SK-N-SH treated with all-trans-retinoic acid at 6 μM for 48 hours (cell line): ENCODE results near the gene ZW10.

Experiments used
- ARNTL ChIP-seq: fragments of 450-650 bp; formaldehyde crosslinking; IDR thresholded peaks from 2 replicates; pipeline ENCODE4 v1.5.0; 2020; ENCODE audit warnings: low read depth, mild to moderate bottlenecking, moderate library complexity, borderline replicate concordance
- BACH2 ChIP-seq: fragments of 250-450 bp; sonication (Bioruptor Pico); IDR thresholded peaks from 2 replicates; pipeline ENCODE4 v1.9.0; 2021; ENCODE audit warnings: mild to moderate bottlenecking, borderline replicate concordance
- GLIS3 ChIP-seq: fragments of 250-450 bp; sonication (Bioruptor Pico); IDR thresholded peaks from 2 replicates; pipeline ENCODE4 v1.5.0; 2020; ENCODE audit warnings: mild to moderate bottlenecking, moderate library complexity
- SNAI2 ChIP-seq: fragments of 250-450 bp; sonication (Bioruptor Pico); IDR thresholded peaks from 2 replicates; pipeline ENCODE4 v1.5.0; 2020; ENCODE audit warnings: mild to moderate bottlenecking, moderate library complexity
- TOX ChIP-seq: fragments of 250-450 bp; sonication (Bioruptor Pico); IDR thresholded peaks from 2 replicates; pipeline ENCODE4 v1.8.0; 2021; ENCODE audit warnings: mild to moderate bottlenecking, moderate library complexity, borderline replicate concordance
- ZC3H10 ChIP-seq: fragments of 250-450 bp; sonication (Bioruptor Pico); IDR thresholded peaks from 2 replicates; pipeline ENCODE4 v1.5.1; 2021; ENCODE audit warnings: mild to moderate bottlenecking, moderate library complexity
- ZFP3 ChIP-seq: fragments of 250-450 bp; sonication (Bioruptor Pico); IDR thresholded peaks from 2 replicates; pipeline ENCODE4 v1.5.0; 2020; ENCODE audit warnings: mild to moderate bottlenecking, moderate library complexity
- ZFP30 ChIP-seq: fragments of 450-650 bp; formaldehyde crosslinking; IDR thresholded peaks from 2 replicates; pipeline ENCODE4 v1.5.0; 2022; ENCODE audit warnings: mild to moderate bottlenecking, moderate library complexity
- ZNF70 ChIP-seq: fragments of 450-650 bp; formaldehyde crosslinking; IDR thresholded peaks from 2 replicates; pipeline ENCODE4 v1.5.0; 2020; ENCODE audit warnings: mild to moderate bottlenecking, moderate library complexity
- ZNF8 ChIP-seq: fragments of 450-650 bp; formaldehyde crosslinking; IDR thresholded peaks from 2 replicates; pipeline ENCODE4 v1.5.0; 2020; ENCODE audit warnings: mild to moderate bottlenecking, moderate library complexity
- TF ChIP-seq, protein P1 (sequence below): fragments of 250-450 bp; sonication (Bioruptor Pico); IDR thresholded peaks from 2 replicates; pipeline ENCODE4 v1.5.1; 2020; ENCODE audit warnings: low read depth, mild to moderate bottlenecking, moderate library complexity
- TF ChIP-seq, protein P2 (sequence below): fragments of 250-450 bp; sonication (Bioruptor Pico); IDR thresholded peaks from 2 replicates; pipeline ENCODE4 v1.5.1; 2021; ENCODE audit warnings: mild to moderate bottlenecking, moderate library complexity
- TF ChIP-seq, protein P3 (sequence below): fragments of 250-450 bp; sonication (Bioruptor Pico); IDR thresholded peaks from 2 replicates; pipeline ENCODE4 v1.5.0; 2020; ENCODE audit warnings: mild to moderate bottlenecking, moderate library complexity
- TF ChIP-seq, protein P4 (sequence below): fragments of 250-450 bp; sonication (Bioruptor Pico); IDR thresholded peaks from 2 replicates; pipeline ENCODE4 v1.8.0; 2020; ENCODE audit warnings: mild to moderate bottlenecking, moderate library complexity, borderline replicate concordance

DNA sequence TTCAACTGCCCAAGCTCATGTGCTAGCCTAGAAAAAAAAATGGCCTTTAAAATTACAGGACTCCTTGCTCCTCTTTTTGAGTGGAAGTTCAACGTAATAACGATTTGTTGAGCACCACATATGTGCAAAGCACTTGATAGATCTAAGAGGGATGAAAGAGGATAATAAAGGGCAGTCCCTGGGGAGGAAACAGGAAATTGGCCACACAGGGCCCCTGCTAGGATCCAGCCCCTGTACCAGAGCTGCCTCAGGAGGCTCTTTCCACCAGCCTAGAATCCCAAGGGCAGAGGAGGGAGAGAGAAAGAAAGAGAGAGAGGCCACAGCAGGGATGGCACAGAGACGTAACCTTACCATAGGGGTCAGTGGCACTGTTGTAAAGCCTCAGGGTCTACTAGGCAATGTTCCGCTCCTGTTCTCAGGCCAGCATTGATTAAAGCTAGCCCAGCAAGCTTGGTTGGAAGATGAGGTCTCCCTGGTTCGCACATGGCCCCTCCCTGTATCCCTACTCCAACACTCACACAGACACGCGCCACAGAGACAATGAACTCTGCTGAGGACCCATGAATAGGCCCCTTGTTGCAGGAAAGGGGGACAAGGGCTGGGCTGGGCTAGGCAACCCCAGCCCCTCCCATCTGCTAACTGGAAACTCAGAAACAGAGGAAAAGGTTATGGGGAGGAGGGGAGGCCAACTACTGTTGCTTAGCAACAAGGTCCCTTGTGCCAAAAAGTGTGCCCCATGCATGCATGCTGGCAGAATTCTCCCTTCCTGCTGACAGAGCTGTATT lies 67.4 kb downstream of the ZW10 start, which contains the start of gene TMPRSS5:
- TF ChIP-seq, protein P1, sequence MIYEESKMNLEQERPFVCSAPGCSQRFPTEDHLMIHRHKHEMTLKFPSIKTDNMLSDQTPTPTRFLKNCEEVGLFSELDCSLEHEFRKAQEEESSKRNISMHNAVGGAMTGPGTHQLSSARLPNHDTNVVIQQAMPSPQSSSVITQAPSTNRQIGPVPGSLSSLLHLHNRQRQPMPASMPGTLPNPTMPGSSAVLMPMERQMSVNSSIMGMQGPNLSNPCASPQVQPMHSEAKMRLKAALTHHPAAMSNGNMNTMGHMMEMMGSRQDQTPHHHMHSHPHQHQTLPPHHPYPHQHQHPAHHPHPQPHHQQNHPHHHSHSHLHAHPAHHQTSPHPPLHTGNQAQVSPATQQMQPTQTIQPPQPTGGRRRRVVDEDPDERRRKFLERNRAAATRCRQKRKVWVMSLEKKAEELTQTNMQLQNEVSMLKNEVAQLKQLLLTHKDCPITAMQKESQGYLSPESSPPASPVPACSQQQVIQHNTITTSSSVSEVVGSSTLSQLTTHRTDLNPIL: no peak
- TF ChIP-seq ZNF70 (CRISPR knock-in tag) (no peak), ZFP3 (CRISPR knock-in tag) (no peak), ZC3H10 (CRISPR knock-in tag) (no peak), ZFP30 (CRISPR knock-in tag) (no peak), GLIS3 (no peak), ZNF8 (CRISPR knock-in tag) (no peak), ARNTL (no peak), TOX (CRISPR knock-in tag) (no peak), BACH2 (CRISPR knock-in tag) (no peak), SNAI2 (CRISPR knock-in tag) (no peak)
- TF ChIP-seq, protein P2, sequence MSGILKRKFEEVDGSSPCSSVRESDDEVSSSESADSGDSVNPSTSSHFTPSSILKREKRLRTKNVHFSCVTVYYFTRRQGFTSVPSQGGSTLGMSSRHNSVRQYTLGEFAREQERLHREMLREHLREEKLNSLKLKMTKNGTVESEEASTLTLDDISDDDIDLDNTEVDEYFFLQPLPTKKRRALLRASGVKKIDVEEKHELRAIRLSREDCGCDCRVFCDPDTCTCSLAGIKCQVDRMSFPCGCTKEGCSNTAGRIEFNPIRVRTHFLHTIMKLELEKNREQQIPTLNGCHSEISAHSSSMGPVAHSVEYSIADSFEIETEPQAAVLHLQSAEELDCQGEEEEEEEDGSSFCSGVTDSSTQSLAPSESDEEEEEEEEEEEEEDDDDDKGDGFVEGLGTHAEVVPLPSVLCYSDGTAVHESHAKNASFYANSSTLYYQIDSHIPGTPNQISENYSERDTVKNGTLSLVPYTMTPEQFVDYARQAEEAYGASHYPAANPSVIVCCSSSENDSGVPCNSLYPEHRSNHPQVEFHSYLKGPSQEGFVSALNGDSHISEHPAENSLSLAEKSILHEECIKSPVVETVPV (CRISPR knock-in tag): no peak
- TF ChIP-seq, protein P3, sequence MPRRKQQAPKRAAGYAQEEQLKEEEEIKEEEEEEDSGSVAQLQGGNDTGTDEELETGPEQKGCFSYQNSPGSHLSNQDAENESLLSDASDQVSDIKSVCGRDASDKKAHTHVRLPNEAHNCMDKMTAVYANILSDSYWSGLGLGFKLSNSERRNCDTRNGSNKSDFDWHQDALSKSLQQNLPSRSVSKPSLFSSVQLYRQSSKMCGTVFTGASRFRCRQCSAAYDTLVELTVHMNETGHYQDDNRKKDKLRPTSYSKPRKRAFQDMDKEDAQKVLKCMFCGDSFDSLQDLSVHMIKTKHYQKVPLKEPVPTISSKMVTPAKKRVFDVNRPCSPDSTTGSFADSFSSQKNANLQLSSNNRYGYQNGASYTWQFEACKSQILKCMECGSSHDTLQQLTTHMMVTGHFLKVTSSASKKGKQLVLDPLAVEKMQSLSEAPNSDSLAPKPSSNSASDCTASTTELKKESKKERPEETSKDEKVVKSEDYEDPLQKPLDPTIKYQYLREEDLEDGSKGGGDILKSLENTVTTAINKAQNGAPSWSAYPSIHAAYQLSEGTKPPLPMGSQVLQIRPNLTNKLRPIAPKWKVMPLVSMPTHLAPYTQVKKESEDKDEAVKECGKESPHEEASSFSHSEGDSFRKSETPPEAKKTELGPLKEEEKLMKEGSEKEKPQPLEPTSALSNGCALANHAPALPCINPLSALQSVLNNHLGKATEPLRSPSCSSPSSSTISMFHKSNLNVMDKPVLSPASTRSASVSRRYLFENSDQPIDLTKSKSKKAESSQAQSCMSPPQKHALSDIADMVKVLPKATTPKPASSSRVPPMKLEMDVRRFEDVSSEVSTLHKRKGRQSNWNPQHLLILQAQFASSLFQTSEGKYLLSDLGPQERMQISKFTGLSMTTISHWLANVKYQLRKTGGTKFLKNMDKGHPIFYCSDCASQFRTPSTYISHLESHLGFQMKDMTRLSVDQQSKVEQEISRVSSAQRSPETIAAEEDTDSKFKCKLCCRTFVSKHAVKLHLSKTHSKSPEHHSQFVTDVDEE (CRISPR knock-in tag): no peak
- TF ChIP-seq, protein P4, sequence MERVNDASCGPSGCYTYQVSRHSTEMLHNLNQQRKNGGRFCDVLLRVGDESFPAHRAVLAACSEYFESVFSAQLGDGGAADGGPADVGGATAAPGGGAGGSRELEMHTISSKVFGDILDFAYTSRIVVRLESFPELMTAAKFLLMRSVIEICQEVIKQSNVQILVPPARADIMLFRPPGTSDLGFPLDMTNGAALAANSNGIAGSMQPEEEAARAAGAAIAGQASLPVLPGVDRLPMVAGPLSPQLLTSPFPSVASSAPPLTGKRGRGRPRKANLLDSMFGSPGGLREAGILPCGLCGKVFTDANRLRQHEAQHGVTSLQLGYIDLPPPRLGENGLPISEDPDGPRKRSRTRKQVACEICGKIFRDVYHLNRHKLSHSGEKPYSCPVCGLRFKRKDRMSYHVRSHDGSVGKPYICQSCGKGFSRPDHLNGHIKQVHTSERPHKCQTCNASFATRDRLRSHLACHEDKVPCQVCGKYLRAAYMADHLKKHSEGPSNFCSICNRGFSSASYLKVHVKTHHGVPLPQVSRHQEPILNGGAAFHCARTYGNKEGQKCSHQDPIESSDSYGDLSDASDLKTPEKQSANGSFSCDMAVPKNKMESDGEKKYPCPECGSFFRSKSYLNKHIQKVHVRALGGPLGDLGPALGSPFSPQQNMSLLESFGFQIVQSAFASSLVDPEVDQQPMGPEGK (CRISPR knock-in tag): no peak
